GM21381 (cell line): Measurements from ENCODE around the gene KRTAP4-7.
"Not testable (repeated sequence)": the region's sequence is repeated elsewhere in the genome, so short reads cannot be mapped to it uniquely, and the experiment has no call there.

Source experiments
- ATAC-seq: cut with Tn5 transposase; IDR thresholded peaks from one replicate; pipeline ENCODE4 v1.9.1; 2021; ENCODE audit warnings: mild to moderate bottlenecking, moderate library complexity; ENCODE audit not compliant: unreplicated experiment

Gene KRTAP4-7

GRCh38 chr17:41084100-41084856 is at the start of gene KRTAP4-7:
KRTAP4-7 (plus strand) TSS chr17:41084150; CDS start chr17:41084207, 57 bp downstream.
- not testable (repeated sequence) for ATAC-seq

DNA sequence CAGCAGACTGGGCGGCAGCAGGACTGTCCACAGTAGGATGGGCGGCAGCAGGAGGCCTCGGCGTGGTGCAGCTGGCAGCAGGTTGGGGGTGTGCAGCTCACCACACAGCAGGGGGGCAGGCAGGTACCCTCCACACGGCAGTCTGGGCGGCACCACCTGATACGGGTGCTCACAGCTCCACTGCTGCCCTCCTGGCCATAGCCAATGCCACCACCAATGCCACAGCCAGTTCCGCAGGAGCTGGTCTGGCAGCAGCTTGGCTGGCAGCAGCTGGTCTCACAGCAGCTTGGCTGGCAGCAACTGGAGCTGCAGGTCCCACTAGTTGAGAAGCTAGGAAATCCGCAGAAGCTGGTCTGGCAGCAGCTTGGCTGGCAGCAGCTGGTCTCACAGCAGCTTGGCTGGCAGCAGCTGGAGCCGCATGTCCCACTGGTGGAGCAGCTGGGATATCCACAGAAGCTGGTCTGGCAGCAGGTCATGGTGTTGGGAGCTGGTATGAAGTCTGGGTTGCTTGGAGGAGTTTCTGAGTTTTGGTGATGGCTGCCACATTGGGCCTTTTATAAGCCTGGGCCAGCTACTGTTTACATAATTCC is 49.5 kb upstream of the KRTAP4-7 start, which contains the start of gene KRTAP1-3:
TSS of gene KRTAP1-3 (minus strand) at position 529 of the 590 bp plus-strand sequence. CDS start at position 476, 53 bp downstream.
- not testable (repeated sequence) for ATAC-seq

- ATAC-seq, result no peak
Measured at GRCh38 chr17:41037853-41038350, 46.0 kb upstream of the KRTAP4-7 start.

DNA sequence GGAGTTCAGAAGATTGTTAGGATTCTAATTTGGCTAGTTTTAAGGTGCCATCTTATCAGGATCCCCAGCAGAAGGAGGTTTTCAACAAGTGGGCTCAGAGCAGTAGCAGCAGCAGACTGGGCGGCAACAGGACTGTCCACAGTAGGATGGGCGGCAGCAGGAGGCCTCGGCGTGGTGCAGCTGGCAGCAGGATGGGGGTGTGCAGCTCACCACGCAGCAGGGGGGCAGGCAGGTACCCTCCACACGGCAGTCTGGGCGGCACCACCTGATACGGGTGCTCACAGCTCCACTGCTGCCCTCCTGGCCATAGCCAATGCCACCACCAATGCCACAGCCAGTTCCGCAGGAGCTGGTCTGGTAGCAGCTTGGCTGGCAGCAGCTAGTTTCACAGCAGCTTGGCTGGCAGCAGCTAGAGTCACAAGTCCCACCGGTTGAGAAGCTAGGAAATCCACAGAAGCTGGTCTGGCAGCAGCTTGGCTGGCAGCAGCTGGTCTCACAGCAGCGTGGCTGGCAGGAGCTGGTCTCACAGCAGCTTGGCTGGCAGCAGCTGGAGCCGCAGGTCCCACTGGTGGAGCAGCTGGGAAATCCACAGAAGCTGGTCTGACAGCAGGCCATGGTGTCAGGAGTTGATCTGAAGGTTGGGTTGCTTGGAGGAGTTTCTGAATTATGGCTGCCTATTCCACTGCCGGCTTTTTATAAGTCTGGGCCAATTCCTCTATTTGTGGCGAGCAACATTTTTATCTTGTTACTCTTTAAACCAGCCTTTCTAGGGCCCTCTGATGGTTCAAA is 43.0 kb upstream of the KRTAP4-7 start, which contains the start of gene KRTAP1-1:
TSS of gene KRTAP1-1 (minus strand) at position 668 of the 789 bp plus-strand sequence. CDS start at position 615, 53 bp downstream.
- not testable (repeated sequence) for ATAC-seq

GRCh38 chr17:41042953-41043352 is 41.0 kb upstream of the KRTAP4-7 start:
- no peak for ATAC-seq

DNA sequence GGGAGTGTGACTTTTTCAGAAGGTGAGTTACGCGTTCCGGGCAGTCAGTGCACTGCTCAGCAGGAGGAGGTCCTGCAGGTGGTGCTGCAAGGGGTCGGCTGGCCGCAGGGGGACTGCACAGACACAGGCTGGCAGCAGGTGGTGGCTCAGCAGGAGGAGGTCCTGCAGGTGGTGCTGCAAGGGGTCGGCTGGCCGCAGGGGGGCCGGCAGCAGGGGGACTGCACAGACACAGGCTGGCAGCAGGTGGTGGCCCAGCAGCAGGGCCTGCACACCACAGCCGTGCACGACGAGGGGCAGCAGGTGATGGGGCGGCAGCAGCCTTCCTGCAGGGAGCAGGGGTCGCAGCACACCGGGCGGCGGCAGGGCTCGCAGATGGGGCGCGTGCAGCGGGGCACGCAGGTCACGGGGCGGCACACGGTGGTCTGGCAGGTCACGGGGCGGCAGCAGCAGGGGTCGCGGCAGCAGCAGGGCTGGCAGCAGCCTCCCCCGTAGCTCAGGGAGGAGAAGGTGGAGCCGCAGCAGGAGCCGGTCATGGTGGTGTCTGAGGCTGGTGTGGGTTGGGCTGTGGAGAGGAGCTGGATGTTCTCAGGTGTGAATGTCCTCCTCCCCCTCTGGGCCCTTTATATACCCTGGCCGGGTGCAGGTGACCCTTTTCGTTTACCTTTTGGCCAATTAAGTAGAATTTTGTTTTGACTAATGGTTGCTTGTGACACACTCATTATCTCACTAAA is 37.0 kb upstream of the KRTAP4-7 start, which contains the start of gene KRTAP2-1:
TSS of gene KRTAP2-1 (minus strand) at position 582 of the 731 bp plus-strand sequence. CDS start at position 533, 49 bp downstream.
- not testable (repeated sequence) for ATAC-seq

DNA sequence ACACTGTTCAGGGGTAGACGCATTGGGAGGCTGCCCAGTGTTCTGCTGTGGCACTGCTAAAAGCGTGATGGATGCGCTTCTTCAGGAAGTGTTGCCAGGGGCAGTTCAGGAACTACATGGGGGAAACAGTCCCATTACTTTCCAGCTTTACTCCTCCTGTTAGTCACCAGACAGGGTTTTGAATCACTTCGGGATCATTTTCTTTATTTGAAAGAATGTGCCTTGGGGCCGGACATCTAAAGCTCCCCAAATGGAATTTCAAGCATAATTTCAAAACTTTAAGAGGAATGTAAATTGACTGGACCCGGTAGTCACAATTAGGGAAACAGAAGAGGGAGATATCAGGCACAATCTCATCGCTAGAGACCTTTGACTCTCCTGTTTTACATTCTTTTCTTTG is 35.5 kb upstream of the KRTAP4-7 start:
- ATAC-seq, result no peak

GRCh38 chr17:41049110-41049509 is 34.8 kb upstream of the KRTAP4-7 start:
- no peak for ATAC-seq

- ATAC-seq, result no peak
Measured at GRCh38 chr17:41052566-41052965, 31.4 kb upstream of the KRTAP4-7 start.

- ATAC-seq, result no peak
Measured at GRCh38 chr17:41054025-41054424, 29.9 kb upstream of the KRTAP4-7 start.

- not testable (repeated sequence) for ATAC-seq
Measured at GRCh38 chr17:41054556-41054955, 29.4 kb upstream of the KRTAP4-7 start.

DNA sequence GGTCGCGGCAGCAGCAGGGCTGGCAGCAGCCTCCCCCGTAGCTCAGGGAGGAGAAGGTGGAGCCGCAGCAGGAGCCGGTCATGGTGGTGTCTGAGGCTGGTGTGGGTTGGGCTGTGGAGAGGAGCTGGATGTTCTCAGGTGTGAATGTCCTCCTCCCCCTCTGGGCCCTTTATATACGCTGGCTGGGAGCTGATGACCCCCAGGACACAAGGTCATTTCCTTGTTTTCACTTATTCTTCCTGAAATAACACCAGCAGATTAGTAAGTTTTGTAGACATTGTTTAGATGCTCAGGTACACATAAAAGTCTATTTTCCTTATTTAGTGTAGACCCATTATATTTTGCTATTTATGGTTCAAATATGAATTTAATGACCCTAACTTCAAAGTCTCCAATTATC is 28.8 kb upstream of the KRTAP4-7 start, which contains the start of gene KRTAP2-2:
TSS of gene KRTAP2-2 (minus strand) at position 101 of the 400 bp plus-strand sequence. CDS start at position 82, 19 bp downstream.
- ATAC-seq, result not testable (repeated sequence)

GRCh38 chr17:41057547-41057946 is 26.4 kb upstream of the KRTAP4-7 start:
- ATAC-seq, result no peak

DNA sequence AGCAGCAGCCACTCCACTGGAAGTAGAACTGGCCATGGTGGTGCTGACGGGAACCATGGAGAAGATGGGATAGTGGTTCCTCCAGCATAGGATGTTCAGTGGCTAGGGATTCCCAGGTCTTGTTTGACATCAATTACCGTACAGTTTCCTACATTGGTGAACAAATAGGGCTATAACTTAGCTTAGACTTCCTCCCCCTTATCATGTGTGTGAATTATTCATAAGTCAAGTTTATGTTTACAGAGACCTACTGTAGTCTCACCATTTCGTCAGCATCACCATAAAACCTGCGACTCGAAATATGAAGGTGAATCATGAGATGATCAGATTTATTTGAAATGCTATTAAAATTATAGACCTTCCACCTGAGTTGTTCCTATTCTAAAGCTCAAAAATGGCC is 25.2 kb upstream of the KRTAP4-7 start:
- no peak for ATAC-seq

GRCh38 chr17:41059276-41060051 is 24.5 kb upstream of the KRTAP4-7 start:
- not testable (repeated sequence) for ATAC-seq

DNA sequence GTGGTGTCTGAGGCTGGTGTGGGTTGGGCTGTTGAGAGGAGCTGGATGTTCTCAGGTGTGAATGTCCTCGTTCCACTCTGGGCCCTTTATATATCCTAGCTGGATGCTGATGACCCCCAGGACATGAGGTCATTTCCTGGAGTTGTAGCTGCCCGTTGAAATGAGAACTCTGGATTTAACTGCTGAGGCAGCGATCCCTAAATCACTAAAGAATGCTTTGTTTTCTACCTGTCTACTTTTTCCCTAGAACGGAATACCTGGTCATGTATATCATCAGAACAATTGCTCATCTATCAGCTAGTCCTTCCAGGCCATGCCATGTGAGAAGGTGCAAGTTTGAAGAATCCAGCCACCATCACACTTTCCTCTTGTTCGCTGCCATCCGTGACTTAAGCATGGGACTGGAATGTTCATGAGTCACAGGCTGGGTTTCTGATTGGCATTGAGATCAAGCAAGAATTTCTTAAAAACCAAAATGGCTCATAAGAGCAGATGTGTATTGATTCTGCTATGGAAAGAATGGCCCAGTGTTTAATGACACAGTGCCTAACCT is 23.8 kb upstream of the KRTAP4-7 start, which contains the start of gene KRTAP2-3:
TSS of gene KRTAP2-3 (minus strand) at position 63 of the 553 bp plus-strand sequence. CDS start 64 bp downstream, outside the sequence.
- no peak for ATAC-seq

DNA sequence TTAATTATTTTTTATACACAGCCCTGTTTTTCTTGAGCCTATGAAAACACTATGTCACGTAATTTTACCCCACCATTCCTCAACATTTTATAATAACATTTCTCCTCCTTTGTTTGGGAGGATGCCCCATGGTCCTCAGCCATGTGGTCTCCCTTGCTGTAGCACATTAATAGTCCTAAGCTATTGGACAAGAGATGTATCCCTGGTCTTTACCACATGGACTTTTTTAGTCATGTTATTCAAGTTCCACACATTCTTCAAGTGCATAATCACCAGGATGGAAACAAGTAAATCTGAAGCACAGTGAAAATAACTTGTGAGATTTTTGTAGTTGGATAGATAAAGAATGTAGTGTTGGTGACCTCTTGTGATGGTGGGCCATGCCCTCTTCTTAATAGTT is 22.0 kb upstream of the KRTAP4-7 start:
- no peak for ATAC-seq

DNA sequence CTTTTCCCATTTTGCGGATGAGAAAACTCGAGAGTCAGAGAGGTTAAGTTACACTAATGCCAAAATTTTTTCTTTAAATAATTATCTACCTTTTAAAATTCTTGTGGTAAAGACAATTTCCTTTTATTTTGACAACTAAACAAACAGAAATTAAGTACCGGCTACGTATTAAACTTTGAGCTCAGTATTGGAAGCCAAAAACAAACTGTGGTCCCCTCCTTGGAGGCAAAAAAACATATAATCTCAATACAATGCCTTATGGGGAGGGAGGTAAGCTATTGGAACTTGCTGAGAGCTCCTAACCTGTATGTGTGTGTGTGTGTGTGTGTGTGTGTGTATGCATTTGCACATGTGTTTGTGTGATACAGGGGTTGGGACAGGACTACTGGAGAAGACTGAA is 20.5 kb upstream of the KRTAP4-7 start:
- ATAC-seq, result no peak

- ATAC-seq, result no peak
Measured at GRCh38 chr17:41064301-41064700, 19.6 kb upstream of the KRTAP4-7 start.
